T-helper 1 cell treated with Interleukin-12 subunit alpha and Interleukin-12 subunit beta and Interleukin-4 antibody, amounts not matched to agents 30 ng/mL and 1 ng/mL, for 36 hours (primary cell): Measurements from ENCODE around the gene SLC9A8. TPM values are rescaled to one million over a fixed set of nuclear protein-coding genes. Genes with fewer than 3 reads are reported as not detected.

Source experiments
- intact Hi-C: fragments of 100-400 bp; cut with micrococcal nuclease; formaldehyde crosslinking; loops from one replicate; pipeline ENCODE4 v1.15.1; 2024
- total RNA-seq: library from RNA; stranded (reverse); gene quantifications from 2 replicates; pipeline ENCODE4 v1.2.3, GENCODE V29; 2022

Gene SLC9A8
- total RNA-seq, 1 donor from 2014 or later, result 30.7 TPM

DNA sequence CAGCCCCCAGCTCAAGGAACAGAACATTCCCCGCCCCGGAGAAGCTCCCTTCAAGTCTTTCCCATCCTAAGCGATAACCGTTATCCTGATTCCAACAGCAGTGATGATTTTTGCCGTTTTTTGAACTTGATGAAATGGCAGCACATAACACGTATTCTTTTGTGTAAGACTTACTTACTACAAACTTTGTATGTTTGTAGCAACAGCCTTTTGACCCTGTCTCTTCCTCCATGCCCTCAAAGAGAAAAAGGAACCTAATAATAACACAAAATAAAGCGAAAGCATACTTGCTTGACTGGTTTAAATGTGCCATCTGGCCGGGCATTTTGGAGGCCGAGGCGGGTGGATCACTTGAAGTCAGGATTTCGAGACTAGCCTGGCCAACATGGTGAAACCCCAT, 26.4 kb upstream of the SLC9A8 start:
- intact Hi-C loops, result no loop called here

DNA sequence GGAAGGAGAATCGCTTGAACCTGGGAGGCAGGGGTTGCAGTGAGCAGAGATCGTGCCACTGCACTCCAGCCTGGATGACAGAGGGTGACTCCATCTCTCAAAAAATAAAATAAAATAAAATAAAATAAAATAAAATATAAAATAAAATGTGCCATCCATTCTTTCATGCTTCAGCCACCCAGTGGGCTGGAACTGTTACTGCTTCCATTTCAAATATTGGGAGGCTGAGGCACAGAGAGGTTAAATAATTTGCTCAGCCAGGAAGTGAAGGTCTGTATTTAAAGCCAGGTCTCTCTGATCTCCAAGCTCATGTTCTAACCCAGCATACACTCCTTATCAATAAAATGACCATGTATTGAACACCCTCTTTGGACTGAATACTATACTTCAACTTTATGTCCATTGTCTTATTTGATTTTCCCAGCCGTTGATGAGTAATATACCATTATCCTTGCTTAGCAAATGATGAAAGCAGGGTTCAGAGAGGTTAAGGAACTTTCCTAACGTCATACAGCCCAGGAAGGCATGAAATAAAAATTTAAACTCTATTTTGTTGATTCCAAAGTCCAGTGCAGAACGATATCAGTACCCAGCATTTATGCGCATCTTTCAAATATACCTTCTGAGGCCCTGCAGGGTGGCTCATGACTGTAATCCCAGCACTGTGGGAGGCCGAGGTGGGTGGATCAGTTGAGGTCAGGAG, 25.8 kb upstream of the SLC9A8 start:
- intact Hi-C loops, result no loop called here

DNA sequence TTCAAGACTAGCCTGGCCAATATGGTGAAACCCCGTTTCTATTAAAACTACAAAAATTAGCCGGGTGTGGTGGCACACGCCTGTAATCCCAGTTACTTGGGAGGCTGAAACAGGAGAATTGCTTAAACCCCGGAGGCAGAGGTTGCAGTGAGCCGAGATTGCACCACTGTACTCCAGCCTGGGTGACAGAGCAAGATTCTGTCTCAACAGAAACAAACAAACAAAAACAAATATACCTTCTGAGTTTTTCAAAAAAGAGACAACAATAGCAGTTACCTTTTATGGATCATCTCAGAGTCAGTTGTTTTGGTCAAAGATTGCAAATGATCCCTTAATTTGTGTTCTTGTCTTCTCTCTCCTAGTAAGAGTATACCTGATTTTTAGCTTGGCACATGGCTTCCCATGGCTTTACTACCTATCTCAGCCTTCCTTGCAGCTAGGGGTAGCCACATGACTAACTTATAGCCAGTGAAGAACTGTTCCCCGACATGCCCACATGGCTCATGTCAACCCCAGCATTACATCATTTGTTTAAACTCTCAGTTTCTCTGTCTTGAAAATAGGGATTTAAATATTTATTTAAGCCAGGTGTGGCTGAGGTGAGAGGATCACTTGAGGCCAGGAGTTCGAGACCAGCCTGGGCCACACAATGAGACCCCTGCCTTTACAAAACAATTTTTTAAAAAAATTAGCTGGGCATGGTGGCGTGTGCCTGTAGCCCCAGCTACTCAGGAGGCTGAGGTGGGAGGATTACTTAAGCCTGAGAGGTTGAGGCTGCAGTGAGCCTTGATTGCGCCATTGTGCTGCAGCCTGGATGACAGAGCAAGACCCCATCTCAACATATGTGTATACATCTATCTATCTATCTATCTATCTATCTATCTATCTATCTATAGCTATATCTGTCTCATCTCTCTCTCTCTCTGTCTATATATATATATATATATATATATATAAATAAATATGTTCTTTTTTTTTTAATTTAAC, 25.0 kb upstream of the SLC9A8 start:
- intact Hi-C loops, result no loop called here

DNA sequence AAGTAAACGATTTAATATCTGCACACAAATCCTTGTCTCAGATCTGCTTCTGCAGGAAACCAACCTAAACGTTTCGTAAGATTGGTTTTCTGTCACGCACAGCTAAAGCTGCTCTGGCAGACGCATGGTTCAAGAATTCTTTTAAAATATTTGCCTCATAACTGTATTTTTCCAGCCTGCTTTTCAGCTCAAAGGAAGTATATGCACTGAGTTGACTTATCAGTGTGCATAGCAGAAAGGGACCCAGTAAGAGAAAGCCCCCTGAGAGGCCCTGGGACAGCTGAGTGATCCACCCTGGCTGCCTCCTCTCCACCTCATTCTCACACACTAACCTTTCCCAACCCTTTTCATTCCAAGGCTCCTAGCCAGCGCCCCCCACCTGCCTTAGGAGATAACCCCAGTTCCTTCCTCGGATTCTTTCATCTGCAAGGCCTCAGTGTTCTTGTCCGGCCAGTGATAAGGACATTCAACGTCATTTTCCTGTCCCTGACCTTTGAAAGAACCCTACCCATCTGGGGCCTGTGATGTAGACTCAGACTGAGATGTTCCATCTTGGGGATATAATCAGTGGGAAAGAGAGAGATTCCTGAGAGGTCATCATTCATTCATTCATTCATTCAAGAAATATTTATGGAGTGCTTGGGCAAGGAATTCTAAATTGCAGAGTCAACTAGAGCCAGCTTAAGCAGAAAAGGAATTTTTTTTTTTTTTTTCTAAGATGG, 22.4 kb upstream of the SLC9A8 start:
- intact Hi-C loops, result no loop called here

DNA sequence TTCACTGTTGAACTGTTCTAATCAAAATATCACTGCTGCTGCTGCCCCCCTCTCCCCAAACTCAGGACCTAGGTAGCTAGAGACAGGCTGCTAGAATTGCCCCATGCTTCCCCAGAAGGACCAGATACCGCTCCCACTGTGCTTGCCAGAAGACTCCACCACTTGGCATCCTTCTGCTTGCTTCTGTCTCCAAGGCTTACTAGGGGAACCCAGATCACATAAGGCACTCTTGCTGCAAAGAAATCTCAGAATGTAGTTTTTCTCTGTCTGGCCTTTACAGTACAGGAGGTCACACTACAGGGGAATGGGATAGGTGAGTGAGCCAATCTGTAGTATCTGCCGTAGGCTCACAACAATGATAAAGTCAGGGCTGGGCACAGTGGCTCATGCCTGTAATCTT, 21.5 kb upstream of the SLC9A8 start:
- intact Hi-C loops, result no loop called here

DNA sequence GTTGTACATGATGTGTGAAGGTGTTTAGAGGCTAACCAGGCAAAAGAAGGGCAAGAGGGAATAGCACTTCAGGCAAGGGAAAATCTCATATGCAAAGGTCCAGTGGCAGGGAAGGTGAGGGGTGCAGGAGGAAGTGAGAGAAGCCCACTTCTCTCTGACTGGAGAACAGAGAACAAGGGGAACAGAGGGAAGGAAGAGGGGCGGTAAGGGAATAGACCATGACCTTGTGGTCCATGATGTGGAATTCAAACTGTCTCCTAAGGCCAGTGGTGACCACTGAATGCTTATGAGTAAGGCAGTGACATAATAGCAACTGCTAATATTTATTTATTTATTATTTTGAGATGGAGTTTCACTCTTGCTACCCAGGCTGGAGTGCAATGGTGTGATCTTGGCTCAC, 20.6 kb upstream of the SLC9A8 start:
- intact Hi-C loops, result no loop called here

DNA sequence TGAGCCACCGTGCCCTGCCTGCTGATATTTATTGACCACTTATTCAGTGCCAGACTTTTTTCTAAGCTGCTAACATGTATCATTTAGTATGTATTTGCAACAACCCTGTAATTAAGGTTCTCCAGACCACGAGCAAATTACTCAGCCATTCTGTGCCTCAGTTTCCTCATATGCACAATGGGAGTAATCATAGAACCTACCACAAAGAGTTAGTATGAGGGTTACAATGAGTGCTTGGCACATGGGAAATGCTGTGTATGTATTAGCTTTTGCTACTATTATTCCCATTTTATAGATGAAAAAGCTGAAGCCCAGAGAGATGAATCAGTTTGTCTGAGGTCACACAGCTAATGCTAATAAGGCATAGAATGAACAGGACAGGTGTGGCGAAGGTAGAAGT, 20.0 kb upstream of the SLC9A8 start:
- intact Hi-C loops, result no loop called here

DNA sequence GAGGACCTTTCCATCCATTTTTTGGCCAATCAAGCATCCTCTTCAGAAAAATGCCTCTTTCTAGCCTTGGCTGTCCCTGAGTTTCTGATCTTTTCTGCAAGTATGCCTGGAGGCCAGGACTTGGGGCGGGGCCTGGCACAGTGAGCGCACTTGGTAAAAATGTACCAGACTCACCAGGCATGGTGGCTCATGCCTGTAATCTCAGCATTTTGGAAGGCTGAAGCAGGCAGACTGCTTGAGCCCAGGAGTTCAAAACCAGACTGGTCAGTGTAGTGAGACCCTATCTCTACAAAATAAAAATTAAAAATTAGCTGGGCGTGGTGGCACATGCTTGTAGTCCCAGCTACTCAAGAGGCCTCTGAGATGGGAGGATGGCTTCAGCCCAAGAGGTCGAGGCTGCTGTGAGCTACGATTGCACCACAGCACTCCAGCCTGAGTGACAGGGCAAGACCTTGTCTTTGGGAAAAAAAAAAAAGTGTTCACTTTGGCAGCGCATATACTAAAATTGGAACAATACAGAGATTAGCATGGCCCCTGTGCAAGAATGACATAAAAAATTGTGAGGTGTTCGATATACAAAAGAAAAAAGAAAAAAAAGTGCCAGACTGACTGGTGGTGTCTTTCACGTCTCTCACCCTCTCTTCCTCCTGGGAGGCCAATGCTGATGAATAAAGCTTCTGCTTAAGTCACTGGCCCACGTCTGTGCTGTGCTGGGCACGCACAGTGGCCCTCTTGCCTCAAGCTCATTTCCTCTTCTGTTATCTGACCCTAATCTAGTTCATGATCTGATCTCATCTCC, 18.1 kb upstream of the SLC9A8 start:
- intact Hi-C loops, result no loop called here

DNA sequence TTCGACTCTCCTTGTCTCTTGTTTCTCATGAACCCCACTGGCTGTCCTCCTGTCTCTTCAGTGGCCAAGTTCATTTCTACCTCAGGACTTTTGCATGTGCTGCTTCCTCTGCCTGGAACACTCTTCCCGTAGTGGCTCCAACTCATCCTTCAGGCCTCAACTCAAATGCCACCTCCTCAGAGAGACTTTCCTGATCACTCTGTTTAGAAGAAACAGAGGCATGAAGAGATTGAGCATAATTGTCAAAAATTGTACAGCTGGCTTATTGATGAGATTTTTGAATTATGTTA, 17.5 kb upstream of the SLC9A8 start:
- intact Hi-C loops, result no loop called here

DNA sequence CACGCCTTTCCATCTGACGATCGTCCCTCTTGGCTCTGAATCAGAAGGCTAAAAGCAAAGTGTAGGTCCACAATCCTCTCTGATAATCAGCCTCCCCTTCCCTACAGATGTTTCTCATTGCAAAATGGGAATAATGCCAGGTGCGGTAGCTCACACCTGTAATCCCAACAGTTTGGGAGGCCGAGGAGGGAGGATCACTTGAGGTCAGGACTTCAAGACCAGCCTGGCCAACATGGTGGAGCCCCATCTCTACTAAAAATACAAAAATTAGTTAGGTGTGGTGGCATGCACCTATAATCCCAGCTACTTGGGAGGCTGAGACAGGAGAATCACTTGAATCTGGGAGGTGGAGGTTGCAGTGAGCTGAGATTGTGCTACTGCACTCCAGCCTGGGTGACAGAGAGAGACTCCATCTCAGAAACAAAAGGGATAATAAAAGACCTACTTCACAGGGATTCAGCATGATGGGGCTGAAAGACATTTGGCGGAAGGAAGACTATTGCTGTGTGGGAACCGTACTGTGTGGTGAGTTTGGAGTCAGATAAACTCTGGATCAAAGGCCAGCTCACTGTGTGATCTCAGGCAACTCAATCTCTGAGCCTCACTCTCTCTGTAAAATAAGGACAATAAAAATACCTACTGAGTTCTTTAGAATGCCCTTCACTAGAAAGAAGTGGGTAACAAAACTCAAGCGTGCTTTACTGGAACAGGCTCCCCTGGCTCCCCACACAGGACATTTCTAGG, 15.9 kb upstream of the SLC9A8 start:
- intact Hi-C loops, result no loop called here

DNA sequence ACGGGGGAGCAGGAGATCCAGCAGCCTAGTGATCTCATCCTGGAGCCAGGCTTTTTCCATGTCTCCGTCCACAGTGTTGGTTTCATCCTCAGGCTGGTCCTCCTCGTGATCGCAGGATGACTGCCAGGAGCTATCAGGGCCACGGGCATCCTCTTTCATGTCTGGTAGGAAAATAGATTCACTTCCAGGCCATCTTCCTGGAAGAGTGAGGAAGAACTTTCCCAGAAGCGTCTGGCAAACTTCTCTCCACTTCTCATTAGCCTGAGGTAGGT, 15.3 kb upstream of the SLC9A8 start:
- intact Hi-C loops, result no loop called here

DNA sequence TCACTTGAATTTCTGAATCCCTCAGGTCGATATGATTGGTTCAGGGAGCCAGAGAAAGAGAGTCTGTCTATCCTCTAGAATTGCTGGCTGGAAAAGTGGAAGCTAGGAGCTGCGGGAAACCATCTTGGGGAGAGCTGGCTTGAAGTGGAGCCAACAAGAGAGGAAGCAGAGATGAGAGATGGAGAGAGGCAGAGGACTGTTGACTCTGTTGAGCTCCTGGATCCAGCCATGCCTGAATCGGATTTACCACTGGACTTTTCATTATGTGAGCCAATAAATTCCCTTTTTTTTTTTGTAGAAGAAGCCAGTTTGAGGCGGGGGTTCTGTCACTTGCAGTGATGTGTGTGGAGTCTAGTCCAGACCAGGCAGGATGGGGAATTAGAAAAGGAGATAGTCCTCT, 13.9 kb upstream of the SLC9A8 start:
- intact Hi-C loops, result no loop called here

DNA sequence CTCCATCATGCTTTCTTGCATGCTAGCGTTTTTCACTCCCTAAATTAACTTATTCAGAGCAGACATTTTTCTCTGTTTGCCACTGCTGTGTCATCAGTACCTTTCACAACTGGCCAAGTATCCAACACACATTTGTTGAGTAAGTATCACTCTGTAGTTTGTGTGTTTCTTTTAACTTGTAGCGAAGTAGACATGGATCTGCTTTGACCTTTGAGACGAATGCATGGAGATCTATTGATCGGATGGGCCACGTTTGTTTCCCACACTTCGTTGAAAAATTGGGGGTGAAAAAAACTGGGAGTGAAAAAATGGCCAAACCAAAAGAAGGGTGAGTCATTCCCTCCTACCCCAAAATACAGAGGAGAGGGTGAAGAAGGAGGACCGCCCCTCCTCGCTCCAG, 12.9 kb upstream of the SLC9A8 start:
- intact Hi-C loops, result no loop called here

DNA sequence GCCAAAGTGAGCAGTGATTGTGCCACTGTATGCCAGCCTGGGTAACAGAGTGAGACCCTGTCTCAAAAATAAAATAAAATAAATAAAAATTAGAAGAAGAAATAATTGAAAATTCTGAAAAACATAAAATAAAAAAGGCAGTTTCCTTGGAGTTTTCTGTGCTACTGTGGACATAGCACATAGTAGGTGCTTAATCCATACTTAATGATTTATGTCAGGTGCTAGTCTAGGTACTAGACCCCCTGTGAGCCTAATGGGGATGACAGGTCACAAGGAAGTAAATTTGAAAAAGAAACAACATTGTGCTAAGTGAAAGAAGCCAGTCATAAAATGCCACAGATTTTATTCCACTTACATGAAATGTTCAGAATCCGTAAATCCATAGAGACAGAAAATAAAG, 9.2 kb upstream of the SLC9A8 start:
- intact Hi-C loops, result loop anchor here (2.0 kb wide), 1 partner anchor 27 kb away; no protein-coding TSS in a partner anchor

DNA sequence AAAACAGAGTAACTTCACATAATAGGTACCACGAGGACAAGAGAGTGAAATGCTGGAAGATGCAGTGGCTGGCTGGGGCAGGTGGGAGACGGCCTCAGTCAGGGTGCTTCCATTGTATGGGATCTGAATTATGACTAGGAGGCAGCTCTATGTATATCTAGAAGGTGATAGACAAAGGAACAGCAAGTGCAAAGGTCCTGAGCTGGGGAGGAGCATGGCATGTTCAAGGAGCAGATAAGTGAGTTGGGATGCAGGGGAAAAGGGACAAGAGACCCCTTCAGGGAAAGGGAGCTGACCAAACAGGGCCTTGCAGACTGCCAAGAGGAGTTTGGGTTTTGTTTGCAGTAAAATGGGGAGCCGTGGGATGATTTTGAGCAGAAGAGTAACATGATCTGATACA, 8.3 kb upstream of the SLC9A8 start:
- intact Hi-C loops, result no loop called here

DNA sequence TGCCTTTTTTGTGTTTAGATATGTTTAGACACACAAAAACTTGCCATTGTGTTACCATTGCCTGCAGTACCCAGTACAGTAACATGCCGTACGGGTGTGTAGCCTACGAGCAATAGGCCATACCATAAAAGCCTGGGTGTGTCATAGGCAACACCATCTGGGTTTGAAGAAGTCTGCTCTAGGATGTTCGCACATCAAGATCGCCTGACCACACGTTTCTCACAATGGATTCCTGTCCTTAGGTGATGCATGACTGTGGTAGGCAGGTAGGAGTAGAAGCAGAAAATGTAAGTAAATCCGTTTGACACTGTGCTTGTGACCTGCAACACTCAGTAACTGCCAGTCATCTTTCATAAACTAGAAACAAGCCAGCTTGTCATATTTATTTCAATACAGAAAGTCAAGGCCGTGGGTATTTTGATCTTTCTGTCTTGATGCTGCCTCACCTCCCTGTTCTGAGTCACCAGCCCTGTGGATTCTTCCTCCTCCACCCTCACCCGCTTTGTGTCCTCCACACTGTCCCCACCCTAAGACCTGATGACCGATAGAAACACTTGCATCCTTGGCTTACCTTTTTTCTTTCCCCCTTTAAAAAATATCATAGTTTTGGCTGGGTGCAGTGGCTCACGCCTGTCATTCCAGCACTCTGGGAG, 7.3 kb upstream of the SLC9A8 start:
- intact Hi-C loops, result loop anchor here (1.0 kb wide), 2 partner anchors 18 to 194 kb away; no protein-coding TSS in a partner anchor

DNA sequence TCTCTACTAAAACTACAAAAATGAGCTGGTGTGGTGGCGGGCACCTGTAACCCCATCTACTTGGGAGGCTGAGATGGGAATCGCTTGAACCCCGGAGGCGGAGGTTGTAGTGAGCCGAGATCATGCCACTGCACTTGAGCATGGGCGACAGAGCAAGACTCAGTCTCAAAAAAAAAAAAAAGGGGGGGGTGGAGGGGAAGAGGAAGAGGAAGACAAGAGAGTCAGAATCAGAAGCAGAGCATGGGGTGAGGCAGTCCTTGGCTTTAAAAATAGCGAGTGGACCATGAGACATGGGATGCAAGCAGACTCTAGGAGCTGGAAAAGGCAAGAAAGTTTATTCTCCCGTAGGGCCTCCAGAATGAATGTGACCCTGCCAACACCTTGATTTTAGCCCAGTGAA, 3.9 kb upstream of the SLC9A8 start:
- intact Hi-C loops, result no loop called here

DNA sequence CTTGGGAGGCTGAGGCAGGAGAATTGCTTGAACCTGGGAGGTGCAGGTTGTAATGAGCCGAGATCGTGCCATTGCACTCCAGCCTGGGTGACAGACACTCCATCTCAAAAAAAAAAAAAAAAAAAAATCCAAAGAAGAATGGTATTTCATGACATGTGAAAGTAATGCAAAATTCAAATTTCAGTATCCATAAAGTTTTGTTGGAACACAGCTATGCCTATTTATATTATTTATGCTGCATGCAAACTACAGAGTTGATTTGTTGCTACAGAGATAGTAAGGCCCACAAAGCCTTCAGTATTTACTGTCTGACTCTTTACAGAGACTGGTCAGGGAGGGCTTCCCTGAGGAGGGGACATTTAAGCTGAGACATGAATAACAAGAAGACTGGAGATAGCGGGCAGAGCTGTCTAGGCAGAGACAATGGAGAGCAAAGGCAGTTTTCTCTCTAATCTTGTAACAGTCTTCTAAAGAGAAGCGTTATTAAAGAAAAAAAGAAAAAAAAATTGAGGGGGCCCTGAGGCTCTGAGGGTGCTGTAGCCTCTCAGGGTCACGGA, 2.7 kb upstream of the SLC9A8 start:
- intact Hi-C loops, result loop anchor here (5.0 to 10.0 kb wide), 4 partner anchors 127 to 885 kb away; partner anchors contain the start of genes ARFGEF2, PEDS1, RNF114 and UBE2V1

DNA sequence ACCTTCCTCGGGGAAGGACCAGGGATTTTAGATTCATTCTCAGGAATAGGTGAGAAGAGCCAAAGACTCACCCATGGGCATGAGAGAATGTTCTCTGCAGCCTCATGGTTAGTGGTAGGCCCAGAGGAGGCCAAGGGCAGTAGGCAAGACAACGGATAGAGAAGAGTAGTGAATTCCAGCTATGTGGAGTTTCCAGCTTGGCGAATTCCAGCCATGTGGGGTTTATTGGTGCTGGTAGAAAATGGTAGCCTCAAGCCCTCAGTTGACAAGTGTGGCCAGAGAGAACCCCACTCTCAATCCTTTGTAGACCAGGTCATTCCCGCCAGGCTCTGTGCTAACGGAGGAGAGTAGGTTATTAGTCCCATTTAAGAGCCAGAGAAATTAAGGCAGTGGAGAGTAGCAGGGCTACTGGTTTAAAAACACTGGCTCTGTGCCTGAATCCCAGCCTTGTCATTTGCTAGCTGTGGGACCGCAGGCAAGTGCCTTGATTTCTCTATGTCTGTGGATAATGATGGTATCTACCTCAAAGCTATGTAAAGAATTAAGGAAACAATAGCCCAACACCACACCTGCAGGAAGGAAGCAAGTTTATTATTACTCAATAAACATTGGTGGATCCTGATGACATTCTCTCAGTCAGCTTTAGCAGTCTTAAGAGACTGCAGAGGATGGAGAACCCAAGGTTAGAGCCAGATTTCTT, 2.0 kb upstream of the SLC9A8 start:
- intact Hi-C loops, result loop anchor here (5.0 to 10.0 kb wide), 4 partner anchors 127 to 886 kb away; partner anchors contain the start of genes ARFGEF2, PEDS1, RNF114 and UBE2V1
